Duodenal mucosa (tissue), 2 donors: ENCODE data around the gene MTUS2.

Source experiments
- H3K27ac ChIP-seq: one replicate; pipeline ENCODE4 v1.7.0; 2013; ENCODE audit warnings: low read depth, low read length
- H3K27me3 ChIP-seq, 2 donors: one replicate each; pipeline ENCODE4 v1.7.0; 2013; ENCODE audit warnings: low read length in 2 of 2, control low read depth in 1 of 2; ENCODE audit not compliant: insufficient read depth in 2 of 2, control insufficient read depth in 1 of 2
- H3K36me3 ChIP-seq, 2 donors: one replicate each; pipeline ENCODE4 v1.7.0; 2013; ENCODE audit warnings: low read length in 2 of 2, control low read depth in 1 of 2; ENCODE audit not compliant: insufficient read depth in 2 of 2, control insufficient read depth in 1 of 2
- H3K4me1 ChIP-seq, 2 donors: one replicate each; pipeline ENCODE4 v1.7.0; 2013; ENCODE audit warnings: low read length in 2 of 2, control low read depth in 1 of 2; ENCODE audit not compliant: insufficient read depth in 2 of 2, control insufficient read depth in 1 of 2
- H3K4me3 ChIP-seq, 2 donors: one replicate each; pipeline ENCODE4 v1.7.0; 2013; ENCODE audit warnings: low read length in 2 of 2, low read depth in 1 of 2
- H3K9ac ChIP-seq, 2 donors: one replicate each; pipeline ENCODE4 v1.7.0; 2013; ENCODE audit warnings: low read length in 2 of 2, low read depth in 1 of 2
- H3K9me3 ChIP-seq, 2 donors: one replicate each; pipeline ENCODE4 v1.7.0; 2013; ENCODE audit warnings: low read length in 2 of 2, control low read depth in 1 of 2; ENCODE audit not compliant: control insufficient read depth in 1 of 2

The MTUS2 gene

GRCh38 chr13:29099781-29100406 lies 279.8 kb downstream of the MTUS2 start:
- no peak overlapping the region for H3K27ac ChIP-seq
- H3K4me1 ChIP-seq = no peaks in the 10 kb centered on the region
- H3K27me3 ChIP-seq = no peaks in the 10 kb centered on the region
- H3K9ac ChIP-seq = no peak overlapping the region
- no peaks in the 10 kb centered on the region for H3K9me3 ChIP-seq
- H3K36me3 ChIP-seq = no peaks in the 10 kb centered on the region
- no peak overlapping the region for H3K4me3 ChIP-seq

- H3K9me3 ChIP-seq = no peaks in the 10 kb centered on the region
- no peaks in the 10 kb centered on the region for H3K4me1 ChIP-seq
- no peaks in the 10 kb centered on the region for H3K27me3 ChIP-seq
- no peak overlapping the region for H3K27ac ChIP-seq
- no peak overlapping the region for H3K4me3 ChIP-seq
- no peaks in the 10 kb centered on the region for H3K36me3 ChIP-seq
- H3K9ac ChIP-seq = no peak overlapping the region
Measured at GRCh38 chr13:29100758-29101157, 280.6 kb downstream of the MTUS2 start.

- Histone ChIP-seq H3K27me3 (no peaks in the 10 kb centered on the region), H3K9me3 (no peaks in the 10 kb centered on the region), H3K9ac (no peak overlapping the region), H3K36me3 (no peaks in the 10 kb centered on the region), H3K4me1 (no peaks in the 10 kb centered on the region), H3K4me3 (no peak overlapping the region), H3K27ac (no peak overlapping the region)
Measured at GRCh38 chr13:29101409-29101808, 281.3 kb downstream of the MTUS2 start.

- no peaks in the 10 kb centered on the region for H3K4me1 ChIP-seq
- no peak overlapping the region for H3K27ac ChIP-seq
- no peak overlapping the region for H3K9ac ChIP-seq
- no peaks in the 10 kb centered on the region for H3K9me3 ChIP-seq
- H3K4me3 ChIP-seq = no peak overlapping the region
- no peaks in the 10 kb centered on the region for H3K36me3 ChIP-seq
- no peaks in the 10 kb centered on the region for H3K27me3 ChIP-seq
Measured at GRCh38 chr13:29101905-29102304, 281.8 kb downstream of the MTUS2 start.

- Histone ChIP-seq H3K9me3 (no peaks in the 10 kb centered on the region), H3K27me3 (no peaks in the 10 kb centered on the region), H3K4me1 (no peaks in the 10 kb centered on the region), H3K9ac (no peak overlapping the region), H3K36me3 (no peaks in the 10 kb centered on the region), H3K27ac (no peak overlapping the region), H3K4me3 (no peak overlapping the region)
Measured at GRCh38 chr13:29103065-29103800, 283.1 kb downstream of the MTUS2 start.

- Histone ChIP-seq H3K9ac (no peak overlapping the region), H3K27ac (no peak overlapping the region), H3K36me3 (no peaks in the 10 kb centered on the region), H3K9me3 (no peaks in the 10 kb centered on the region), H3K4me1 (no peaks in the 10 kb centered on the region), H3K27me3 (no peaks in the 10 kb centered on the region), H3K4me3 (no peak overlapping the region)
Measured at GRCh38 chr13:29104461-29104860, 284.3 kb downstream of the MTUS2 start.

GRCh38 chr13:29105779-29106178 lies 285.6 kb downstream of the MTUS2 start:
- no peak overlapping the region for H3K9ac ChIP-seq
- H3K4me3 ChIP-seq = no peak overlapping the region
- no peaks in the 10 kb centered on the region for H3K4me1 ChIP-seq
- H3K27me3 ChIP-seq = no peaks in the 10 kb centered on the region
- no peak overlapping the region for H3K27ac ChIP-seq
- H3K36me3 ChIP-seq = no peaks in the 10 kb centered on the region
- no peaks in the 10 kb centered on the region for H3K9me3 ChIP-seq

- Histone ChIP-seq H3K36me3 (no peaks in the 10 kb centered on the region), H3K27ac (no peak overlapping the region)
Measured at GRCh38 chr13:29106651-29107050, 286.5 kb downstream of the MTUS2 start.

GRCh38 chr13:29108068-29108786 lies 288.1 kb downstream of the MTUS2 start:
- Histone ChIP-seq H3K9me3 (no peaks in the 10 kb centered on the region), H3K4me1 (no peaks in the 10 kb centered on the region), H3K27me3 (no peaks in the 10 kb centered on the region), H3K4me3 (no peak overlapping the region), H3K9ac (no peak overlapping the region), H3K27ac (no peak overlapping the region), H3K36me3 (no peaks in the 10 kb centered on the region)

More at GRCh38 chr13:29106651-29107050, 286.5 kb downstream of the MTUS2 start:
- Histone ChIP-seq H3K4me3 (no peak overlapping the region), H3K9me3 (no peaks in the 10 kb centered on the region), H3K27me3 (no peaks in the 10 kb centered on the region), H3K4me1 (no peaks in the 10 kb centered on the region), H3K9ac (no peak overlapping the region)

GRCh38 chr13:29109987-29110386 lies 289.8 kb downstream of the MTUS2 start:
- Histone ChIP-seq H3K36me3 (no peaks in the 10 kb centered on the region), H3K4me1 (no peaks in the 10 kb centered on the region), H3K9ac (no peak overlapping the region), H3K4me3 (no peak overlapping the region), H3K27me3 (no peaks in the 10 kb centered on the region), H3K9me3 (no peaks in the 10 kb centered on the region), H3K27ac (no peak overlapping the region)
